ENCODE results near the gene PEX5L.

- TF ChIP-seq CTCF (conservative IDR thresholded peaks at IDR 0.05; ENCODE audit: low read depth in 2 of 2), result no peak
- no peak for TF ChIP-seq POLR2AphosphoS5 (IDR thresholded peaks at IDR 0.05; ENCODE audit: low read depth)
- no peak for TF ChIP-seq REST (IDR thresholded peaks at IDR 0.05; ENCODE audit: unreplicated experiment)
- TF ChIP-seq EZH2 (IDR thresholded peaks at IDR 0.05; ENCODE audit: low read depth, unreplicated experiment), result no peak
- no peak for TF ChIP-seq ZNF114 (CRISPR knock-in tag; IDR thresholded peaks at IDR 0.05)
- no peak for TF ChIP-seq EZH2phosphoT487 (IDR thresholded peaks at IDR 0.05; ENCODE audit: unreplicated experiment)
- TF ChIP-seq CREB1 (CRISPR knock-in tag; IDR thresholded peaks at IDR 0.05; ENCODE audit: low read depth), result no peak
- TF ChIP-seq ZNF462 (CRISPR knock-in tag; IDR thresholded peaks at IDR 0.05), result no peak
- TF ChIP-seq ETS1 (IDR thresholded peaks at IDR 0.05), result no peak
- TF ChIP-seq STAT1 (IDR thresholded peaks at IDR 0.05; ENCODE audit: unreplicated experiment), result no peak
- no peak for TF ChIP-seq NANOG (IDR thresholded peaks at IDR 0.05; ENCODE audit: borderline replicate concordance)
- TF ChIP-seq JUNB (IDR thresholded peaks at IDR 0.05; ENCODE audit: unreplicated experiment), result no peak
Observed at GRCh38 chr3:180073561-180073960, 36.8 kb upstream of the PEX5L start.
